Measurements from ENCODE around the gene RRAD. TPM values are rescaled to one million over a fixed set of nuclear protein-coding genes. Genes with fewer than 3 reads are reported as not detected.
"Not testable (repeated sequence)": the region's sequence is repeated elsewhere in the genome, so short reads cannot be mapped to it uniquely, and the experiment has no call there.

The RRAD gene
- polyA plus RNA-seq, 3 donors: 2.4 to 3.3 (median 2.8) TPM

DNA sequence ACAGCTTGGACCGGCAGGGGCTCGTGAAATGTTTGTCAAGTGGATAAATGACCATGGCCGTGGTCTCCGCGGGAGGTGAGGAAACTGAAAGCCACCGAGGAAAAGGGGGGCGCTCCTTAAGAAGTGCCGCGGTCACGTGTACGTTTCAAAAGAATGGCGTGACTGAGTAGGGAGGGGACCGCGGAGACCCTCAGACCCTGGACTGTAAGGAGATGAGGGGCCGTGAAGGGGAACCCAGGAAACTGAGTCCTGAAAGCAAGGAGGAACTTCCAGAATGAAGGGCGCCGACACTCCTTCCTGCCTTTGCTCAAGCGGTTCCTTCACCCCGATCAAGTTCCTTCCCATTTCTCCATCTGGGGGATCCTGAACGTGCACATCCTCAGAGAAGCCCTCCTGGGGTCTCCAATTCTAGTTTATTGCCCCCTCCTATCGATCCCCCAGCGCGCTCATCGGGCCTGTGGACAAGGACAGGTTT is 9.5 kb upstream of the RRAD start:
- DNase-seq: not testable (repeated sequence)

DNA sequence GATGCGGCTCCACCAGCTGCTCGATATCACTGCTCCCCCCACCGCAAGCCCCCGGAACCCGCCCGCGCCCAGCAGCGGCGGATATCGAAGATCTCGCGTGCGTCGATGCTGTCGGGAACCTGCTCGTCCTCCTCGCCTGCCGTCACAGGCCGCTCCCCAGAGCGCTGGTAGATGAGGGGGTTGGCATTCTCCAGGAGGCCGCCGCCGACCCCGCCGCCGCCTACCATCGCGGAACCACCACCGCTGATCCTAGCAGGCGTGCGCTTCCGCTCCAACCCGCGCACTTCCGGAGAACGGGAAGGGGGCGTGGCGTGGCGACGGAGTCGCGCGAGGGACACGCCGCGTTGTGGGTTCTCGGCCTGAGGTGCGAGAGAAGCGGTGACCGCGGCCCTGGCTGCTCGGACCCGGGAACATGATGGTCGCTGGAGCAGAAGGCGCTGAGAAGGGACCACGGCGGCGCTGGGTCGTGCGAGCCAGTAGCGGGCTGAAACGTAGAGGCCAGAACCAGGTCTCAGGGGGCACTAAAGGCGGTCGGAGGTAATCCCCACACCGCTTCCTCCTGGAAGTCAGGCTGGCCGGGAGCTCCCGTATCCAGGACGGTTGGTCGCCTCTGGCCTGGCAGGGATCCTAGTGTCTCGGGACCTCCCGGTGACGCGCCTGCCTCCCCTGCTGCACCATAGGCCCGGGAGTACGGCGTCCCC is 9.0 kb upstream of the RRAD start, which contains the start of gene CIAO2B:
TSS of gene CIAO2B (minus strand) at position 265 of the 701 bp plus-strand sequence. CDS start at position 227, 38 bp downstream.
- DNase-seq: peak; percentile 89

DNA sequence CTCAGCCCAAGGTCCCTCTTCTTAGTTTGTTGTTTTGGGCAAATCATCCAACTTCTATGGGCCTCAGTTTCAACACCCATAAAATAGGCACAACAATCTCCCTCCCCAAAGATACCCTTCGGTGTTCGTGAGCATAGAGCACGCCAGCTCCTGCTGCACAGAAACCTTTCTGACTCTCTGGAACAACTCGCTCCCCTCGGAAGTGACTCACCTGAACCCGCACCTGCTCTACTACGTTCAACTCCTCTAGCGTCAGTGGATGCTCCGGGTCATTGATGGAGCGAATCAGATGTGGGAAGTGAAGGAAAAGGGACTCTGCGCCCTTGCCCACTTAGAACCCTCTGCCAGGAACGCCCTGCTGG is 8.4 kb upstream of the RRAD start:
- DNase-seq: no peak

DNA sequence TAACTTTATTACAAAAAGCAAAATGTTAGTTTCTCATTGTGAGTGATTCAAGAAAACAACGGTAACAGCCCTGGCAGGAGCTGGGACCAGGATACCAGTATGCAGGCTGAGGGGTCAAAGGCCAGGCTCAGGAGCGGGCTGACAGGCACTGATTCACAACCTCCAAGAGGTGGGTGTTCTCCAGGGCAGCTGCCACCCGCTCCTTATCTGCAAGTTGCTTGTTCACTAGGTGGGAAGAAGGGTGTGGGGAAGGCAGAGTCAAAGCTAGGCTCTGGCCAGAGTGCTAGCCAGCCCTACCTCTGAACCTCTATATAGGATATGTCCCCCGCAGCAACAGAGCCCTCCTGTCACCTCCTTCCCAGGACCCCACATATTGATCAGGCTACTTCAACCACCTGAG is 6.7 kb upstream of the RRAD start:
- DNase-seq: no peak

DNA sequence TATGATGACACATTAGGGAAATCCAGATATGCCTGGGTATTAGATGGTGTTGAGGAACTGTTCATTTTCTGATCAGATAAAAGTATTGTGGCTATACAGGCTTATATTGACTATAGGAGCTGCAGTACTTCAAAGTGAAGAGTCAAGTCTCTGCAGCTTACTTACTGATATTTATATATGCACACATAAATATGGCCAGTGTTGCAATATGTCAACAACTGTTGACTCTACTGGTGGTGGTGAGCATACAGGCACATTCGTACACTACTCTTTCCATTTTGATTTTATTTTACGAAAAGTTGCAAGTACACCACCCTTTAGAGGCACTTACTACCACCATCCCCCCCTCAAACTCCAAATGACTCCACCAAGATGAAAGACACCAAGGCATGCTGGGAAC is 6.3 kb upstream of the RRAD start:
- DNase-seq: no peak

DNA sequence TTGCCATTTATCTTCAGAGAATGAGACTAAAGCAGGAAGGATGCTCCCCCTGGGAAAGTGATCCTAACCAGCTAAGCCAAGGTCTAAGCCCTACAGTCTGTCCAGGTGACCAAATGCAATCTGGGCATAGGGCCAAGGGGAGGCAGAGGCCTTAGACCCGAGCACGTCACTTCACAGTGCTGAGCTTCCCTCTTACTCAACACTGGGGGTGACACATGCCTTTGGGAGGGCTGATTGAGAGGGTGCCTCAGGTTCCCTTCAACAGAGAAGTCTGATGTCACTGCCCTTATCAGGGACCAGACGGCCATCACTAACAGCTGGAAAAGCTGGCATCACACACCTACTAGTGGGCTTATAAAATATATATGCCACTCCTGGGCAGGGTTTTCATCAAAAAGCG is 4.9 kb upstream of the RRAD start:
- DNase-seq: no peak

DNA sequence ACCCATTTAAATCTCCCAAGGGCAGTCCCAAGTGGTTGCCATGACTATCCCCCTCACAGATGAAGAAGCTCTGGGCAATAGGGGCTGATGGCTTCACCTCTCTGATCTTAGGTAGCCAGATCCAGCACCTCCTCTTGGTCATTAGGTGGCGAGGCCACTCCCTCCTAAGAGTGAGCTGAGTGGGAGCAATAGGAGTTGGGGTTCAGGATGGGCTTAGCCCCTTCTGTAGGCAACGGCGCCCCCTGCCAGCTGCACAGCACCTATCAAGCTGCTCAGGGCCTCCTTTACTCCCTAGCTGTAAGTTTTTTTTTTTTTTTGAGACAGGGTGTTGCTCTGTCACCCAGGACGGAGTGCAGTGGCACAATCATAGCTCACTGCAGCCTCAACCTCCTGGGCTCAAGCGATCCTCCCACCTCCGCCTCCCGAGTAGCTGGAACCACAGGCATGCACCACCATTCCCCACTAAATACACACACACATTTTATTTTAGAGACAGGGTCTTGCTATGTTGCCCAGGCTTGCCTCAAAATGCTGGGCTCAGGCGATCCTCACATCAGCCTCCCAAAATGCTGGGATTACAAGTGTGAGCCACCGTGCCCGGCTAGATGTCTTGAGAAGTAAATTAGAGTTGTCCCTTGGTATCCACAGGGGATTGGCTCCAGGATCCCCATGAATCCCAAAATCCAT is 3.5 kb upstream of the RRAD start:
- DNase-seq: no peak

DNA sequence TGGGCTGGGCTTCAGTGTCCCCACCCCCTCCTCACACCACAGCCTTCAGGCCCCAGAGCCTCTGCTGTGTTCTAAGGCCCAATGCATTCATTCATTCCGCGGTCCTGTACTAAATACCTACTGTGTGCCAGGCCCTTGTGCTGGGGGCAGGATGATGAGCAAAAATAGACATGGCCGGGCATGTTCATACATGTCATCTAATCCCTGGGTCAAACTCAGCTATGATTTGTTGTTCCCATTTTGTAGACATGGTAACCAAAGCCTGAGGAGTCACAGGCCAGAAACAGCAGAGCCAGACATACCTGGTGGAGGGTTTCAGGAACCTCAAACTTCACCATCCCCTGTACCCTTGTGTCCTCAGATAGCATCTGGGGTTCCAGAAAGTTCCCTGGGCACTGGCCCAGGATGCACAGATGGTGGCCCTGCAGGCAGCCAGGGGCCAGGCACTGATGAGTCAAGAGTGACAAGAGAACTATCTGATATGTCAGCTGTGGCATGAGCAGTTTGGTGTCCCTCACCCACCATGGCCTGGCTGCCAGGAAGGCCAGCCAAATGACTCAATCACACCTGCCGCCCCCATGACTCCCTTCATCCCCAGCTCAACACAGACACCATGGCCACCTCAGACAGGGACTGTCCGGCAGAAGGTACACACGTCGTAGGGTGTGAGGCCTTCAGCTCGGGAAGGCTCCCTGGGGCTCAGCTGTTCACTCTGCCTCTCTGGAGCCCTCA is 2.7 kb upstream of the RRAD start:
- no peak for DNase-seq

DNA sequence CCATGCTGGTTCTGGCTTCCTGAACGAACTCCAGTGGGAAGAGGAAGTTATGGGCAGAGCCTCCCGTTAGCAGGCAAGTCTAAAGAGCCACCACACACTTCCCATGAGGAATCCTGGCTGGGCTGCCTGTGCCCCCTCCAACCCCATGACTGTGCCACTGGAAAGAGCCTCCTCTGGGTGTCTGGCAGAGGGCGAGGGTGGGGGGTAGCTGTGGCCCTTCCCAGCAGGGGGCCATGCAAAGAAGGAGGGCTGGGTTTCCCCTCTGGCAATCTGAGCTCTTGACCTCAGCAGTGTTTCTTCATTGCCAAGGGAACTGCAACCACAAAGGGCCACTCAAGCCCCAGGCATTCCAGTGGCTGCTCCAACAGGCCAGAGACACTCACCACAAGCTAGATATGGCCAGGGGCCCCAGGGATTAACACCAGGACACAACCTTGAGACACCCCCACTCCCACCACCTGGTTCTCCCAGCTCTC is 1.7 kb upstream of the RRAD start:
- DNase-seq: no peak

DNA sequence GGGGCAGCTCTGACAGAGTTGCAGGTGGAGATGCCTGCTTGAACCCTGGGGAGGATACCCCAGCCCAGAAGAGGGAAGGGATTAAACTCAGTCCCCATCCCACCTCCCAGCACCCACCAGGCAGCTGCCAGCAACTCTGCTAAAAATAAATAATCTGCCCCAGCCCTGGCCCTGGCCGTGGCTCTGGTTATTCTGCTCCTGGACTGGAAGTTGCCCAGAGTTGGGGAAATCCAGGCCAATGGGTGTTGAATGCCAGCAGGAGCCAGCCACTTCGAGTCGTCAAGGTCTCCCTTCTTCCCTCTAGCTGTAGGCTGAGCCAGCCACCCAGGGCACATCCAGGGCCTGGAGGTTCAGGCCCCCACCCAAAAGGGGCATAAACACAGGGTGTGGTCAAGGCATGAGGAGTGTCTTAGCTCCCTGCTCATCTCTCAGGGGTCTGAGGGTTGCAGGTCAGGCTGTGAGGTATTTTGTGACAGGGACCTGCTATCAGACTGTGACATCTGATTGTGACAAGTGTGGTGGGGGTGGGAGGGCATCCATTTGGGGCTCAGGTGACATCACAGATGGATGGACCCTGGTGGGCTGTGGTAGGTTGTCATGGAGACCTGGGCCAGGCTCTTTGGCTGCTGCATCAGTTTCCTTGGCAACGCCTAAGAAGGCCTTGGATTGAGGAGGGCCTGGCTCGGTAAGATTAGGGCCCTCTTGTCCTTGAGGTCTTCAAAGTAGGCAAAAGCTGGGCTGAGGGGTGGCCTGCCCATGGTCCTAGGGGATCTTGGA is 1.0 kb upstream of the RRAD start:
- no peak for DNase-seq

DNA sequence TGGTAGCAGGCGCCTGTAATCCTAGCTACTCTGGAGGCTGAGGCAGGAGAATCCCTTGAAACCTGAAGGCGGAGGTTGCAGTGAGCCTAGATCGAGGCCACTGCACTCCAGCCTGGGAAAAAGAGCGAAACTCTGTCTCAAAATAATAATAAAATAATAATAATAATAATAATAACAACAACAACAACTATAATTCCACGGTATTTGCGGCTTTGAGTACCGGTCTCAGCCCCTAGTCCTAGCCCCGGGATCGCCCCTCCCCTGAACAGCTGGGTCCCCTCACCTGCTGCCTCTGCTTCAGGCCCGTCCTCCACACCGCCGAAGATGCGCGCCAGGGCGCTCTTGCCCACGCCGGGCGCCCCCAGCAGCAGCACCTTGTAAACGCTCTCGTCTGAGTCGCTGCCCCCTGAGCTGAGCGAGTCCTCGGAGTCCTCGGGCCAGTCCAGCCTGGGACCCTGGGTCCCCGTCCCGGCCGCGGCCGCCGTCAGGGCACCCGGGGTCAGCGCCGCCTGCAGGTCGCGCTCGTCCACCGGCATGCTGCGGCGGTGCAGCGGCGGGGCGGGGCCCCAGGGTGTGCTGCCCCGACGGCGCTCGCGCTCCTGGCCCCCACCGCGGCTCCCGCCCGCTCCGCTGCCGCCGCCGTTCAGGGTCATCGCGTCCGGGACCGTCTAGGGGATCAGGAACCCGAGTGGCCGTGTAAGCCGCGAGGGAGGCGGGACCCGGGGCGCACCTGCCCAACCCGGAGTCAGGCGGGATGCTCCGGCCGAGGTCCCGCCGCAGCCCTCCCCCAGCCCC is 611 bp downstream of the RRAD start:
- DNase-seq: no peak

DNA sequence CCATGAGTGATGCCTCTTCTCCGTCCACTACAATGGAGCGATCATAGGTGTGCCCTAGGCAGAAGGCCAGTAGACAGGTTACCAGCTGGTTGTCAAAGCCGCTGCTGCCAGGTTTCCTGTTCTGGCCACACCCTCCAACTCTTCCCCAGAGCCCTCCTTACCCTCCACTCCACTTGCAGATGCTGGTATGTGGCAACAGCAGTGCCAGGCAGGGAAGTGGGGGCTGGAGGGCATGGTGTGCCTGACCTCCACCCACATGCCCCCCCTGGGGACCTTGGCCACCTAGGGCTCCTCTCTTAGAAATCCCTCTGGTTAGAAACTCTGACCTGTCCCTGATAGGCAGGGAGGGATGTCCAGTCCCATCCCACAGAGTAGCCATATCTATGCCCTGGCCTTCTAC is 1.5 kb downstream of the RRAD start:
- DNase-seq: no peak

DNA sequence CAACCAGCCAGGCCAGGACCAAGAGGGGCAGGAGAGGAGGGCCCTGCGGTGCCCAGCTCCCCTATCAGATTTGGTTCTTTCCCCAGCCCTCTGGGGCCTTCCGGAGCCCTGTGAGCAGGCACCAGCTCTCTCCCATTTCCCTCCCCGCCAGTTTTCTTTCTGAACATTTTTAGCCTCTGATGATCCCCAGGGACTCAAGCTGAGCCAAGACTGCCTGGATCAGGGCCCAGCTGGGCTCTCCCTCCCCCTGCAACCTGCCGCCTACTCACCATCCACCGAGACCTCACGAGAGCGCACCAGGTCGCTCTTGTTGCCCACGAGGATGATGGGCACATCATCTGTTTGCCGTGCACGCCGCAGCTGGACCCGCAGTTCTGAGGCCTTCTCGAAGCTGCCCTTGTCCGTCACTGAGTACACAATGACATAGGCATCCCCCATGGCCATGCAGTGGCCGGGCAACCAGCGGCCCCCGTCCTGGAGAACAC is 2.0 kb downstream of the RRAD start:
- DNase-seq: no peak

DNA sequence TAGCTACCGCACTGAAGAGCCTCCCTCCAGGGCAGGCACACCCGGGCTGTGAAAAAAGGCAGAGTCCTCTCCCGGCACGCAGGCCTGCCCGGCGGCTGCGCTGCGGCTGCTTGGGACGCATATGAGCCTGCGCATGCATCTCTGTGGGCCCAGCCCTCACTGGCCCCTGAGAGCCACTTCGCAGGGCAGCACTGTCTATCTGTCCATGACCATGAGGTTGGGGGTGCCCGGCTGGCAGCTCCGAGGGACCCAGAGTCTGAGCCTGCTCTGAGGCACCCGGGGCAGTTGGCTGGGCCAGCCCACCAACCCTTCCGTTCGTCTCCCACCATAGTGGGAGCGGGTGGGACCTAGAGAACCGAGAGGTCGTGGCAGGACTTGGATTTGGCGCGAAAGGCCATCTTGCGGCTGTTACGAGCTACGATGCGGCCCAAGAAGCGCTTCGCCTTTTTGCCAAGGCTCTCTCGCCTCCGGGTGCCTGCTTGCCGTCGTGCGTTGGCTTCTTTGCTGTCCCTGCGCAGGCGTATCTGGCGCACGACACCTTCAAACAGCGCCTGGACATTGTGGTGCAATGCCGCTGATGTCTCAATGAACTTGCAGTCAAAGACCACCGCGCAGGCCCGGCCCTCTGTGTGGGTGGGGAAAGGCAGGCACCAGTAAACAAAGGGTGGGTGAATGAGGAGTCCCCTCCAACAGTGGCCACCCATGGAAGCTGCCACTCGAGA is 3.4 kb downstream of the RRAD start:
- no peak for DNase-seq

DNA sequence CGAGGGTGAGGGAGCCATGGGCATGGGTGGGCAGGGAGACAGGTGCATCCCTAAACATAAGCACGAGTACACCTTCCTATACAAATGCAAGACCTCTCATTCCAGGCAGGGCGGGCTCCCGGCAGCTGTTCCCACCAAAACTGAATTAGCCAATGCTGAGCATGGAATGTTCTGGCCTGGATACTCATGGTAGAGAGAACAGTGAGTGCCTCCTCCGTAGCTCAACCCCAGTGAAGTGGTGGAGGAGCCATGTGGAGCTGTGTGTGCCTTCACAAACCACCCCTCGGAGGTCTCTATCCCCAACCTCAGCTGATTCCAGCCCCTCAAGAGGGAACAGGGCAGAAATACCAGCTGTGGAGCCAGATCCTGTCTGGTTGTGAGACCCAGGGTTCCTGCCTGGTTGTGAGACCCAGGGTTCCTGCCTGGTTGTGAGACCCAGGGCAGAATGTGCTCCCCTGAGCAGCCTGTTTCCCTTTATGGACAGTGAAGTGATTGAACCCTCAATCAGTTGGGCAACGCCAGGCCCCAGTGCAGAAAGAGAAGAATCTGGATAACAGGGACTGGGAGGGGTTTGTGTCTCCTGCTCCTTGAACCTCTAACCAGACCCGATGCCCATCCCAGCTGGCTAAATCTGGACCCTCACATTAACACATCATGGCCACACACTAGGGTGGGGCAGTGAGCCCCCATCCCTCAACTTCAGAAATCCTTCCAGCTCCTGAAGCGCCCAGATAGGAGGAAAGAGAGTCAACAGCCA is 4.2 kb downstream of the RRAD start:
- no peak for DNase-seq

DNA sequence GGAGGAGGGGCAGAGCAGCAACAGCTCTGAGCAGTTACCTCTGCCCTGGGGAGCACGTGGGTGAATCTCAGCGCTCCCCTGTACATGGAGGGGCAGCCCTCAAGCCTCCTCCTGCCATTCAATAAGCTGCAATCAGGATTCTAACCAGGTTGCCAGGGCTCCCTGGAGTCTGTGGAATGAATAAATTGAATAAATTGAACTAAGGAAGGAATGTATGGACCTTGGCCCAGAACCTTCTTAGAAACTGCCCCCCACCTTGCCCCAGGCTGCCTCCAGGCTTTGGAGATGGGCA is 5.1 kb downstream of the RRAD start:
- DNase-seq: no peak

DNA sequence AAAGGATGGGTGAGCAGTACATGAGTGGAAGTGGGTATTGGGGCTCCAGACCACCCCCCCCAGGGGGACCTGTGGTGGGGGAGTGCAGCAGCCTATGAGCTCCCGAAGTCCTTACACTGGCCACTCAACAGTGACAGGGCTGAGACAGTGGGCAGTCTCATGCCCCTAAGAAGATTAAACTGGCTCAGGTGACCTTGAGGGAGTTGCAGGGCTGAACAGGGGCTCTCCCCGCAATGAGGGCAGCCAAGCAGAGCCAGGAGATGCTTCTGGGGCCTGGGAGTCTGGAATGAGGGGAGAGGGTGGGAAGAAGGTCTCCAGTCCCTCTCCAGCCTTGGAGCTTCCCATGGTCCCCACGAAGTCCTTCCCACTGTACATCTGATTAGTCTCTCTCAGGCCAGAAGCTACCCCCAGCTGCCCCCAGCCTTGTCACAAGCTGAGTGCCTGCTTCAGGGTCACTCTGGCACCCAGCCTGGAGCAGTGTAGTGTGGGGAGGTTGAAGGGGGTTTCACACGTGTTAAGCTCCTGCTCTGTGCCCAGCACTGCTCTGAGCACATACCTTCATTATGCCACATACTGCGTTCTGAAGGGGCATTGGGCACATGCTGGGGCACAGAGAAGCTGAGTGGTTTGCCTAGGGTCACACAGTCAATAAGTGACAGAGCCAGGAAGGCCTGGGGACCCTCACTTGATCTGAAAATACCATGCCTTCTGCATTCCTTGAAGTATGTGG is 5.6 kb downstream of the RRAD start:
- DNase-seq: no peak

DNA sequence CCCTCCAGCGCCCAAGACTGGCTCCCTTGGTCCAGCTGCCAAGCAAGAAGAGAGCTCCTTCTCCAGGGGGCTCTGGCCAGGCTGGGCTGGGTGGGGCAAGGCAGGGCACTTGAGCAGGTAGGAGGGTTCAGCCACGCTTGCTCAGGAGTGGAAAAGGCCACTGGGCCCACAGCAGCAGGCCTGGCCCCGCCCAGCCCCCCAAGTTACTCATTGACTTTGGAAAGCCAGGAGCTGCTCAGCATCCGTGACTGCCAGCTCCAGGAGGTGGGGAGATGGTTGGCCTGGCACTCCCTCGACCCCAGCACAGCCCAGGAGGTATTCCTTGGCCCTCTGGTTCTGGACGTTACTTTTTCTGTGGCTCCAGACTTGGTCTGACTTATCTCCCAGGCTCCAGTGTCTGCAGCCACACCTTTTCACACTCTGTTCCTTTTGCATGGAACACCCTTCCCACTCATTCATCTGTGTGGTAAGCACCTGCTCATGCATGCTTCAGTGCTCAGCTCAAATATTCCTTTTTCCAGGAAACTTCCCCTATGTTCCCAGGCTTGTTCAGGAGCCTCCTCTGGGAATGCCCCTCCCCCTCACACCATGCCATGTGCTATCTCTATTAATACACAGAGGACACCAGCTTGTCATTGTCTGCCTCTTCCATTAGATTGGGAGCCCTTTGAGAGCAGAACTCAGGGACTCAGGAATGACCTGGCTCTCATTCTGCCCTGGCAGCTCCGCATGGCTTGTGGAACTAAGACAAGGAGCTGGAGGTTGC is 6.3 kb downstream of the RRAD start, which contains the start of gene CDH16:
TSS of gene CDH16 (minus strand) at position 83 of the 766 bp plus-strand sequence. CDS start 820 bp downstream, outside the sequence.
- DNase-seq: peak; percentile 75
